HepG2 (cell line): ENCODE measurements around the gene RAD51C.

Experiments
- BHLHE40 ChIP-seq: IDR thresholded peaks from 2 replicates; pipeline ENCODE4 v1.6.1; 2011; ENCODE audit warnings: low read length, improper control_type of control experiment
- EP300 ChIP-seq, 3 experiments: sonication (generic) in 1 of 3; formaldehyde crosslinking in 1 of 3; IDR thresholded peaks; 2 replicates each; pipeline versions ENCODE4 v1.5.1 to v1.6.1; 2011 to 2020; ENCODE audit warnings: low read depth in 2 of 3, low read length in 2 of 3, borderline replicate concordance in 1 of 3, improper control_type of control experiment in 1 of 3, mild to moderate bottlenecking in 1 of 3, missing genetic modification reagents in 1 of 3, moderate library complexity in 1 of 3
- LCORL ChIP-seq, 2 experiments: fragments of 450-650 bp in 1 of 2; sonication (generic) in 1 of 2; formaldehyde crosslinking in 1 of 2; IDR thresholded peaks; 2 replicates each; pipeline versions ENCODE4 v1.5.0 to v1.6.1; 2017 to 2020; ENCODE audit warnings: antibody characterized with exemption in 1 of 2, missing genetic modification reagents in 1 of 2
- MXI1 ChIP-seq: IDR thresholded peaks from 3 replicates; pipeline ENCODE4 v1.6.1; 2012; ENCODE audit warnings: low read depth, low read length, inconsistent platforms, borderline replicate concordance
- POLR2AphosphoS5 ChIP-seq: IDR thresholded peaks from 2 replicates; pipeline ENCODE4 v1.6.1; 2012; ENCODE audit warnings: low read depth, low read length
- SRSF1 ChIP-seq: fragments of 200-400 bp; formaldehyde crosslinking; optimal IDR thresholded peaks from 2 replicates; pipeline ENCODE3; 2017; ENCODE audit warnings: mild to moderate bottlenecking, low read depth, low read length, moderate library complexity
- ZNF296 ChIP-seq: sonication (generic); formaldehyde crosslinking; conservative IDR thresholded peaks from 2 replicates; pipeline ENCODE4 v1.5.0; 2020; ENCODE audit warnings: mild to moderate bottlenecking, missing genetic modification reagents
- ZNF460 ChIP-seq: sonication (generic); formaldehyde crosslinking; IDR thresholded peaks from 2 replicates; pipeline ENCODE4 v1.5.1; 2020; ENCODE audit warnings: missing genetic modification reagents, mild to moderate bottlenecking, borderline replicate concordance
- ZNF572 ChIP-seq: sonication (generic); formaldehyde crosslinking; IDR thresholded peaks from 2 replicates; pipeline ENCODE4 v1.5.1; 2020; ENCODE audit warnings: mild to moderate bottlenecking, missing genetic modification reagents
- ZNF850 ChIP-seq: sonication (generic); formaldehyde crosslinking; conservative IDR thresholded peaks from 2 replicates; pipeline ENCODE4 v1.9.0; 2021; ENCODE audit warnings: mild to moderate bottlenecking, missing genetic modification reagents
- TF ChIP-seq, protein P1 (sequence below): sonication (generic); formaldehyde crosslinking; IDR thresholded peaks from 2 replicates; pipeline ENCODE4 v1.5.0; 2020; ENCODE audit warnings: mild to moderate bottlenecking, missing genetic modification reagents, moderate library complexity

DNA sequence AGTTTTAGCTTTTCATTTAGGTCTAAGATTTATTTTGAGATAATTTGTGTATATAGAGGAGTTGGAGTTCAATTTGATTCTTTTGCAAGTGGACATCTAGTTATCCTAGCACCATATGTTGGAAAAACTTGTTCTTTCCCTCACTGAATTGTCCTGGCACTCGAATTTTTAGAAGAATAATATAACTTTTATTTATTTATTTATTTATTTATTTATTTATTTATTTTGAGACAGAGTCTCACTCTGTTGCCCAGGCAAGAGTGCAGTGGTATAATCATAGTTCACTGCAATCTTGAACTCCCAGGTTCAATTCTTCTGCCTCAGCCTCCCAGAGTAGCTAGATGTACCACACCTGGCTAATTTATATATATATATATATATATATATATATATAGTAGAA lies 92.7 kb downstream of the RAD51C start:
- TF ChIP-seq POLR2AphosphoS5 = no peak
- no peak for TF ChIP-seq MXI1
- TF ChIP-seq, protein P1, sequence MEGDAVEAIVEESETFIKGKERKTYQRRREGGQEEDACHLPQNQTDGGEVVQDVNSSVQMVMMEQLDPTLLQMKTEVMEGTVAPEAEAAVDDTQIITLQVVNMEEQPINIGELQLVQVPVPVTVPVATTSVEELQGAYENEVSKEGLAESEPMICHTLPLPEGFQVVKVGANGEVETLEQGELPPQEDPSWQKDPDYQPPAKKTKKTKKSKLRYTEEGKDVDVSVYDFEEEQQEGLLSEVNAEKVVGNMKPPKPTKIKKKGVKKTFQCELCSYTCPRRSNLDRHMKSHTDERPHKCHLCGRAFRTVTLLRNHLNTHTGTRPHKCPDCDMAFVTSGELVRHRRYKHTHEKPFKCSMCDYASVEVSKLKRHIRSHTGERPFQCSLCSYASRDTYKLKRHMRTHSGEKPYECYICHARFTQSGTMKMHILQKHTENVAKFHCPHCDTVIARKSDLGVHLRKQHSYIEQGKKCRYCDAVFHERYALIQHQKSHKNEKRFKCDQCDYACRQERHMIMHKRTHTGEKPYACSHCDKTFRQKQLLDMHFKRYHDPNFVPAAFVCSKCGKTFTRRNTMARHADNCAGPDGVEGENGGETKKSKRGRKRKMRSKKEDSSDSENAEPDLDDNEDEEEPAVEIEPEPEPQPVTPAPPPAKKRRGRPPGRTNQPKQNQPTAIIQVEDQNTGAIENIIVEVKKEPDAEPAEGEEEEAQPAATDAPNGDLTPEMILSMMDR (CRISPR knock-in tag) = no peak
- TF ChIP-seq BHLHE40 = no peak
- TF ChIP-seq SRSF1 = no peak
- TF ChIP-seq ZNF460 (CRISPR knock-in tag) = no peak
- no peak for TF ChIP-seq ZNF296
- TF ChIP-seq EP300 (IDR thresholded peaks at IDR 0.05; ENCODE audit: low read depth in 2 of 2, low read length in 2 of 2) = no peak
- no peak for TF ChIP-seq EP300 (CRISPR knock-in tag; IDR thresholded peaks at IDR 0.05; ENCODE audit: borderline replicate concordance)
- no peak for TF ChIP-seq ZNF850 (CRISPR knock-in tag)
- no peak for TF ChIP-seq ZNF572 (CRISPR knock-in tag)
- no peak for TF ChIP-seq LCORL (IDR thresholded peaks at IDR 0.05)
- no peak for TF ChIP-seq LCORL (CRISPR knock-in tag; IDR thresholded peaks at IDR 0.05)
